Measurements from ENCODE around the gene KDELR3. TPM values are rescaled to one million over a fixed set of nuclear protein-coding genes. Genes with fewer than 3 reads are reported as not detected.

KDELR3 gene
- total and polyA plus RNA-seq, 8 donors, result 2.9 to 14.6 (median 5.8) TPM

DNA sequence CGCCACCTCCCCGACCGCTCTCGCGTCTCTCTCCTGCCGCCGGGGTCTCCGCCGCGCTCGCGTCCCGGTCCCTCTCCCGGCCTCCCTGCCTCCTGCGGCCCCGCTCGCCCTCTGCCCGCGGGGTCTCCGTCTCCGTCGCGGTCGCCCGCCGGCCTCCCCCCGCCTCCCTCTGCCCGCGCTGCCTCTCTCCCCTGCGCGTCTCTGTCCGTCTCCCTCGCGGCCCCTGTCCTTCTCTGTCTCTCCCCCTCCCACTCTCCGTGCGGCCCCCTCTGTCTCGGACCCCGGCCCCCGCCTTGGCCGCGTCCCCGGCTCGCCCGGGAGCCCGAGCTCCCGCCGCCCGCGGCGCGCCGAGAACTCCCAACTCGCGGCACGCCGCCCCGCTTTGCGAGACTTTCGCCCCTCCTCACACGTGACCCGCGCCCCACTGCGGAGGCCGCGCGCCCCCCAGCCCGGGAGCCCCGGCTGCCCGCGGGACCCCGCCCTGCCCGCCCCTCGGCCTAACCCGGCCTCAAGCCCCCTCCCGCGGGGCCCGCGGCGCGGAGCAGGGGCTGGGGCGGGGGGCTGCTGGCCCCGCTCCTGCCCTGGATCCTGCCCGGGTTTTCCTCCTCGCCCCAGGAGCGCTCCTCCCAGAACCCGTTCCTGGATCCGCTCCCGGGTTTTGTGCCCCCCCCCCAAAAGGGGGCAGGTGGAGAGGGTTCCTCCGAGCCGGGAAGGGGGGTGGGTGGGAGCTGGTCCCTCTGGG, 12.2 kb upstream of the KDELR3 start:
- TF ChIP-seq, protein P1, sequence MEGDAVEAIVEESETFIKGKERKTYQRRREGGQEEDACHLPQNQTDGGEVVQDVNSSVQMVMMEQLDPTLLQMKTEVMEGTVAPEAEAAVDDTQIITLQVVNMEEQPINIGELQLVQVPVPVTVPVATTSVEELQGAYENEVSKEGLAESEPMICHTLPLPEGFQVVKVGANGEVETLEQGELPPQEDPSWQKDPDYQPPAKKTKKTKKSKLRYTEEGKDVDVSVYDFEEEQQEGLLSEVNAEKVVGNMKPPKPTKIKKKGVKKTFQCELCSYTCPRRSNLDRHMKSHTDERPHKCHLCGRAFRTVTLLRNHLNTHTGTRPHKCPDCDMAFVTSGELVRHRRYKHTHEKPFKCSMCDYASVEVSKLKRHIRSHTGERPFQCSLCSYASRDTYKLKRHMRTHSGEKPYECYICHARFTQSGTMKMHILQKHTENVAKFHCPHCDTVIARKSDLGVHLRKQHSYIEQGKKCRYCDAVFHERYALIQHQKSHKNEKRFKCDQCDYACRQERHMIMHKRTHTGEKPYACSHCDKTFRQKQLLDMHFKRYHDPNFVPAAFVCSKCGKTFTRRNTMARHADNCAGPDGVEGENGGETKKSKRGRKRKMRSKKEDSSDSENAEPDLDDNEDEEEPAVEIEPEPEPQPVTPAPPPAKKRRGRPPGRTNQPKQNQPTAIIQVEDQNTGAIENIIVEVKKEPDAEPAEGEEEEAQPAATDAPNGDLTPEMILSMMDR (IDR thresholded peaks at IDR 0.05), result no peak
- Histone ChIP-seq H3K4me1 (no peaks in the 10 kb centered on the region), H3K4me3 (peak overlapping the region in 3 of 4 donors; percentile 12 to 45 (median 40)), H3K27ac (no peak overlapping the region), H3K27me3 (no peaks in the 10 kb centered on the region), H3K9me3 (no peaks in the 10 kb centered on the region), H3K36me3 (no peaks in the 10 kb centered on the region)
- DNase-seq (peak in 2 of 6 donors; percentile 54 to 62), FAIRE-seq (no peak), ATAC-seq (peak in 2 of 4 donors; percentile 45 to 48)
- 0 to 2% methylated on average over 46 to 90 of the region's 90 CpGs for WGBS, 2 donors
- intact Hi-C loops (cut with DNase I), result no loop called here

DNA sequence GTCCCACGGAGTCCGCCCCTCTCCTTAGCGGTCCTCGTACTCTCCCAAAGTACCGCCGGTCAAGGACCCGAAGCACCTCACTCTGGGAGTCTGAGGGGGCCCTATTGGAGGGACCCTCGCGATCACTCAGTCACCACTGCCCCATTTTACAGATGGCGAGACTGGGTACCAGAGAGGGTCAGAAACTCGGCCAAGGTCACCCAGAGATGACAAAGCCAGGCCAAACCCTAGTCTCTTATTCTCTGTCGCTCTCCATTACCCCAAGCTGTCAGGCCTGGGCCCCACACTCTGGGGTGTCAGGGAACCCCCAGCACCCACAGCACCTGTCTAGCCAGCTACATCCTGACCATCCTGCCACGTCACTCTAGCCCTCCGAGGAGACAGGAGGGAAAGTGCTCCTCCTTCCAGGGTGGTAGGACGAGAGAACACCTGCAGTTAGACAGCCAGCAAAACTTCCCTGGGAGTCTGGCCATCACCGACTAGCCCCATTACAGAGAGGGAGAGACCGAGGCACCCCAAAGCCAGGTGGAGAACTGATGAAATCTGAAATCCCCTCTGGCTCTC, 11.5 kb upstream of the KDELR3 start:
- peak overlapping the region in 2 of 4 donors; percentile 40 to 45 for H3K4me3 ChIP-seq
- no peak for FAIRE-seq

DNA sequence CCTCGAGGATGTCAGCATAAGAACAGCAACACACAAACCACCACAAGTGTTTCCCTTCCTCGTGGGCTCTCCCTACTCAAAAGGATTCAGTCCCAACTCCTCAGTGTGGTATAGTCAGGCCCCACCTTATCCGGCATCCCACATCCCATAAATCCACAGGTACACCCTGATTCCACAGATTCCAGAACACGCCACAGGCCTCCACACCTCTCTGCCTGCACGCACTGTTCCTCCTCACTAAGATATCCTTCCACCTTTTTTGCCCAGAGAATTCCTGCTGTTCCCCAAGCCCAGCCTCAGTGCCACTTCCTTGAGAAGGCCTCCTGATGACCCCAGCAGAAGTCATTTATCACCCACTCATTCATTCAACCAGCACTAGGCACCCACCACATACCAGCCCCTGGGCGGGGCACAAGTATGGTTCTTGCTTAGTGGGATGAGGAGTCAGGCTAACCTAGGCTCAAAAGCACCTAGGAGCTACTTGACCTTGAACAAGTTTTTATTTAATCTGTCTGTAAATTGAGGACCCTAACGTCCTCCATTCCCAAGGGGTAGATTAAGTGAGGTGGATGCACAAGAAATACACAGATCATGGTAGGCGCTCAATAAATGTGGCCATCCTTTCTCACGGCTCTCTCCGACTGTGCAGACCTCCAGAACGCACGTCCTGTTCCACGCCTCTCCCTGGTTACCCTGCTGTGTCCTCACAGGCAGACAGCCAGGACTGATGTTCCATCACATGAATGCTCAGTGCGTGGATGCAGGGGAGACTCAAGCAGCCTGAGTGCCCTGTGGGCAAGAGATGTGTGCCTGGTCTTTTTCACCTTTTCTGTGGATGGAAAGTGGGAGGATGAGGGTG, 10.8 kb upstream of the KDELR3 start:
- TF ChIP-seq, protein P1 (IDR thresholded peaks at IDR 0.05), result no peak
- no peak for ATAC-seq
- 81 to 84% methylated on average over 14 of the region's 14 CpGs for WGBS, 2 donors
- H3K27me3 ChIP-seq, result no peaks in the 10 kb centered on the region
- H3K4me1 ChIP-seq, result peaks cover 0 to 4% (median 0%) of the 10 kb centered on the region in 3 donors
- H3K9me3 ChIP-seq, result no peaks in the 10 kb centered on the region
- H3K4me3 ChIP-seq, result no peak overlapping the region
- intact Hi-C loops (cut with DNase I), result no loop called here
- H3K36me3 ChIP-seq, result no peaks in the 10 kb centered on the region
- no peak for DNase-seq
- FAIRE-seq, result no peak
- H3K27ac ChIP-seq, result no peak overlapping the region

More for the DNA sequence above, 11.5 kb upstream of the KDELR3 start:
- Histone ChIP-seq H3K4me1 (no peaks in the 10 kb centered on the region), H3K9me3 (no peaks in the 10 kb centered on the region), H3K27me3 (no peaks in the 10 kb centered on the region), H3K36me3 (no peaks in the 10 kb centered on the region), H3K27ac (no peak overlapping the region)
- TF ChIP-seq, protein P1 (IDR thresholded peaks at IDR 0.05), result no peak
- no peak for DNase-seq
- 55 to 60% methylated on average over 17 of the region's 17 CpGs for WGBS, 2 donors
- ATAC-seq, result no peak
- intact Hi-C loops (cut with DNase I), result no loop called here

DNA sequence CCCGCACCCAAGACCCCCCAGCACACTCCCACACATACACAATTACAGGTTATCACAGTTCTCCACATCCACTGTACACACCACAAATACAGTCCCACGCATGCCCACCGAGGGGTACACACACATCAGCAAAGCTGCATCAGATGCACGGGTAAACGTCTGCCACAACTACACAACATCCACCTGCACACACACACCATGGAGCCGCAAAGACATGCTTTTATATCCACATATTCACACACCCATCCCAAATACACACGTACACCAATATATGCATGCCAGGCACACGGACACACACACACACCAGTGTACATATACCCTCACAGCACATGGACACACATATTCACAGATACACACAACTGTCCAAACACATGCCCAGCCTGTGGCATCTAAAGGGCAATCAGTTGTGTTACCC, 7.5 kb upstream of the KDELR3 start:
- 47 to 54% methylated on average over 8 of the region's 8 CpGs for WGBS, 2 donors
- DNase-seq (peak in 1 of 6 donors; percentile 6), FAIRE-seq (no peak), ATAC-seq (no peak)
- Histone ChIP-seq H3K27ac (no peak overlapping the region), H3K4me1 (peaks cover 0 to 5% (median 0%) of the 10 kb centered on the region in 3 donors), H3K4me3 (no peak overlapping the region), H3K9me3 (no peaks in the 10 kb centered on the region), H3K36me3 (no peaks in the 10 kb centered on the region), H3K27me3 (no peaks in the 10 kb centered on the region)
- intact Hi-C loops (cut with DNase I), result no loop called here
- TF ChIP-seq, protein P1 (IDR thresholded peaks at IDR 0.05), result no peak

Measured in pancreas (tissue), 10 donors.